ENCODE data around the gene FMNL2.

Gene FMNL2

DNA sequence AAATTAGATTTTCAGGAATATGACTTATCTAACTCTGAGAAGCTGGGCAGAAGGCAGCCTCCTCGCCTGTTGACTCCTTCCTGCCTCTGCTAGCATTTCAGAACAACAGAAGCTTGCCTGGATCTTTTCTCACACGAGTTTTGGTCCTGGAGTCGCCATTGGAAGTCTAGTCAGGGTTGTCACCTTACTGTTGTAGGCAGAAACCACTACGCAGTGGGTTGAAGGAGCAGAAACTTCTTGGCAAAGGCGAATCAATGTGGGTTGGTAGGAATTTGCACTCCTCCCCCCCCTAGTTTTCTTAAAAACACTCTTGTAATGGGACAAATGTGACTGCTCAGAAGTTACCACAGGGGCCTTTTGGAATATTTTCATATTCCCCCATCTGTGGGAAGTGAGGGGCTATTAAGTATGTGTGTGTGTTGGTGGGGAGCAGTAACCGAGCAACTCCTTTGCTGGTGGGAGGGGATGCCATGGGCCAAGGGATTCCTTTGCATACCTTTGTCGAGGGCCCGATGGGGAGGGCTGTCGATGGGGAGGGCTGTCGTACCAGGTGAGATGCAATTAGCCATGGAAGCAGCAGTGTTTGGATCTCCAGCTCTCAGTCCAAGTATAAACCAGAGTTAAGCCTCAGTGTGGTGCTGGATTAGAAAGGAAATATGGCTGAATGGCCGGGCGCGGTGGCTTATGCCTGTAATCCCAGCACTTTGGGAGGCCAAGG, 117.4 kb downstream of the FMNL2 start:
- Histone ChIP-seq H3F3A (ENCODE audit: insufficient read depth, low read length) (no peaks in the 10 kb centered on the region), H3K9ac (ENCODE audit: low read length) (no peak overlapping the region), H3K9me3 (replicated peaks; ENCODE audit: insufficient read depth, low read length) (no peaks in the 10 kb centered on the region), H3K4me3 (ENCODE audit: low read length) (no peak overlapping the region), H3K4me1 (ENCODE audit: low read length) (no peaks in the 10 kb centered on the region), H4K20me1 (ENCODE audit: insufficient read depth, low read length) (no peaks in the 10 kb centered on the region), H3K36me3 (replicated peaks; ENCODE audit: insufficient read depth, low read length) (no peaks in the 10 kb centered on the region), H3K27ac (ENCODE audit: low read length) (no peak overlapping the region), H3K27me3 (replicated peaks; ENCODE audit: insufficient read depth, low read length) (no peaks in the 10 kb centered on the region), H3K79me2 (ENCODE audit: low read length) (no peaks in the 10 kb centered on the region), H3K4me2 (ENCODE audit: low read depth, low read length) (no peak overlapping the region), H2AFZ (ENCODE audit: low read length) (no peak overlapping the region), H3K9me2 (replicated peaks; ENCODE audit: insufficient read depth, low read length) (no peaks in the 10 kb centered on the region)
- DNase-seq: no peak
- no peak for TF ChIP-seq EZH2phosphoT487 (IDR thresholded peaks at IDR 0.05; ENCODE audit: low read length)
- TF ChIP-seq EZH2 (optimal IDR thresholded peaks at IDR 0.05; ENCODE audit: low read depth, low read length): no peak
- TF ChIP-seq CTCF (IDR thresholded peaks at IDR 0.05; ENCODE audit: low read length): no peak

- no peak overlapping the region for H3K4me2 ChIP-seq (ENCODE audit: low read depth, low read length)
- H3K79me2 ChIP-seq (ENCODE audit: low read length): no peaks in the 10 kb centered on the region
- DNase-seq: no peak
- H3K36me3 ChIP-seq (replicated peaks; ENCODE audit: insufficient read depth, low read length): no peaks in the 10 kb centered on the region
- no peaks in the 10 kb centered on the region for H4K20me1 ChIP-seq (ENCODE audit: insufficient read depth, low read length)
- no peak overlapping the region for H3K9ac ChIP-seq (ENCODE audit: low read length)
- no peaks in the 10 kb centered on the region for H3K27me3 ChIP-seq (replicated peaks; ENCODE audit: insufficient read depth, low read length)
- TF ChIP-seq CTCF (IDR thresholded peaks at IDR 0.05; ENCODE audit: low read length) (no peak), EZH2 (optimal IDR thresholded peaks at IDR 0.05; ENCODE audit: low read depth, low read length) (no peak), EZH2phosphoT487 (IDR thresholded peaks at IDR 0.05; ENCODE audit: low read length) (no peak)
- no peaks in the 10 kb centered on the region for H3K9me3 ChIP-seq (replicated peaks; ENCODE audit: insufficient read depth, low read length)
- no peaks in the 10 kb centered on the region for H3F3A ChIP-seq (ENCODE audit: insufficient read depth, low read length)
- H2AFZ ChIP-seq (ENCODE audit: low read length): no peak overlapping the region
- no peak overlapping the region for H3K27ac ChIP-seq (ENCODE audit: low read length)
- no peak overlapping the region for H3K4me3 ChIP-seq (ENCODE audit: low read length)
- no peaks in the 10 kb centered on the region for H3K4me1 ChIP-seq (ENCODE audit: low read length)
- H3K9me2 ChIP-seq (replicated peaks; ENCODE audit: insufficient read depth, low read length): no peaks in the 10 kb centered on the region
Observed at GRCh38 chr2:152453129-152453911, 118.3 kb downstream of the FMNL2 start.

DNA sequence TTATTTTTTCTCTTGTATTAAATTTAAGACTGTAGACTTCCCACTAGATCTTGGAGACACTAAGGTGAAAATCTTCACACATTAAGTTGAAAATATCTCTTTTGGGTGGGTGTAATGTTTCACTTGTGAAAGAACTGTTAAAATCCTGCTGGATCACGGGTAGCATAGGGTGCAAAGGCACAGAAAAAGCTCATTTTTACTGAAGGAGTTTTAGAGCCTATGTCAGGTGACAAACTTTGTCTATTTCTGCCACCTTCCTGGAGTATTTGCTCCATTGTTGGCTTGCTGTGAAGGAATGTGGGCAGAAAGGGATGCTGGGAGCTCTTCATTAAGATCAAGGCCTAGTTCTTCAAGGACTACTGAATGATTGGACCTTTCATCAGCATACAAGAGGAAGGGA, 119.4 kb downstream of the FMNL2 start:
- TF ChIP-seq EZH2phosphoT487 (IDR thresholded peaks at IDR 0.05; ENCODE audit: low read length) (no peak), CTCF (IDR thresholded peaks at IDR 0.05; ENCODE audit: low read length) (no peak), EZH2 (optimal IDR thresholded peaks at IDR 0.05; ENCODE audit: low read depth, low read length) (no peak)
- no peak for DNase-seq
- H3K4me1 ChIP-seq (ENCODE audit: low read length): no peaks in the 10 kb centered on the region

More for the DNA sequence above, 119.4 kb downstream of the FMNL2 start:
- H3K9ac ChIP-seq (ENCODE audit: low read length): no peak overlapping the region
- no peaks in the 10 kb centered on the region for H3K36me3 ChIP-seq (replicated peaks; ENCODE audit: insufficient read depth, low read length)
- H3K79me2 ChIP-seq (ENCODE audit: low read length): no peaks in the 10 kb centered on the region
- no peaks in the 10 kb centered on the region for H3F3A ChIP-seq (ENCODE audit: insufficient read depth, low read length)
- H4K20me1 ChIP-seq (ENCODE audit: insufficient read depth, low read length): no peaks in the 10 kb centered on the region
- H3K4me3 ChIP-seq (ENCODE audit: low read length): no peak overlapping the region
- H3K27me3 ChIP-seq (replicated peaks; ENCODE audit: insufficient read depth, low read length): no peaks in the 10 kb centered on the region
- H3K27ac ChIP-seq (ENCODE audit: low read length): no peak overlapping the region
- H3K9me3 ChIP-seq (replicated peaks; ENCODE audit: insufficient read depth, low read length): no peaks in the 10 kb centered on the region
- no peaks in the 10 kb centered on the region for H3K9me2 ChIP-seq (replicated peaks; ENCODE audit: insufficient read depth, low read length)
- H3K4me2 ChIP-seq (ENCODE audit: low read depth, low read length): no peak overlapping the region
- no peak overlapping the region for H2AFZ ChIP-seq (ENCODE audit: low read length)

All from MM.1S (cell line).